ENCODE results near the gene PRELP. TPM values are rescaled to one million over a fixed set of nuclear protein-coding genes. Genes with fewer than 3 reads are reported as not detected.

The PRELP gene
- total and polyA plus RNA-seq, 2 of the 8 experiments (the other 6 are each of a cell fraction or from before 2014, with no cell fraction given), result 0.13 to 0.23 TPM

GRCh38 chr1:203451836-203452784 lies 23.5 kb upstream of the PRELP start (continued):
- TF ChIP-seq CHD7 (IDR thresholded peaks at IDR 0.05; ENCODE audit: insufficient replicate concordance, low read length) (no peak), MAFK (IDR thresholded peaks at IDR 0.05; ENCODE audit: low read depth, low read length) (no peak), SUZ12 (IDR thresholded peaks at IDR 0.05; ENCODE audit: low read length) (no peak), SP4 (IDR thresholded peaks at IDR 0.05; ENCODE audit: low read length) (no peak), SP2 (IDR thresholded peaks at IDR 0.05; ENCODE audit: low read length) (no peak), TAF1 (IDR thresholded peaks at IDR 0.05; ENCODE audit: low read depth, low read length) (no peak), EP300 (IDR thresholded peaks at IDR 0.05; ENCODE audit: borderline replicate concordance in 1 of 2, low read depth in 2 of 2, low read length in 2 of 2) (no peak), SRF (IDR thresholded peaks at IDR 0.05; ENCODE audit: low read depth, low read length) (no peak), RFX5 (IDR thresholded peaks at IDR 0.05; ENCODE audit: borderline replicate concordance, low read depth, low read length) (no peak), POLR2A (IDR thresholded peaks at IDR 0.05; ENCODE audit: control extremely low read depth in 1 of 2, low read depth in 2 of 2, low read length in 2 of 2) (no peak), TEAD4 (IDR thresholded peaks at IDR 0.05; ENCODE audit: low read depth, low read length) (no peak)
